A673 (cell line): ENCODE results near the gene CLPX. TPM values are rescaled to one million over a fixed set of nuclear protein-coding genes. Genes with fewer than 3 reads are reported as not detected.

Source experiments
- BruUV-seq: library from RNA; stranded (reverse); fragments of 400-500 nt; replicated peaks from 2 replicates; lab custom pipeline; 2021; lab: Mats Ljungman, UMichigan
- CTCF ChIA-PET: fragments of 300-600 bp; sonication (Branson Sonifier 250); formaldehyde crosslinking; loops from one replicate; lab custom pipeline; 2022; ENCODE audit warnings: antibody characterized with exemption; lab: Charles Lee
- POLR2A ChIA-PET: fragments of 300-600 bp; sonication (Branson Sonifier 250); formaldehyde crosslinking; loops from one replicate; lab custom pipeline; 2022; ENCODE audit warnings: antibody characterized with exemption; ENCODE audit not compliant: low non-redundant PET; lab: Charles Lee
- DNase-seq: peaks from one replicate; pipeline ENCODE4 v3.0.0-alpha.2; 2015; ENCODE audit warnings: low spot score
- H3K27ac ChIP-seq: fragments of 200-600 bp; sonication (generic); 2 replicates; pipeline ENCODE4 v1.5.1; 2016; ENCODE audit warnings: mixed run types, low read depth, mild to moderate bottlenecking, mixed read lengths, antibody characterized with exemption, low read length; ENCODE audit not compliant: poor library complexity, severe bottlenecking
- H3K27me3 ChIP-seq: fragments of 200-600 bp; sonication (generic); replicated peaks from 2 replicates; pipeline ENCODE4 v1.6.1; 2017; ENCODE audit warnings: mixed run types, low read depth, mild to moderate bottlenecking, mixed read lengths, antibody characterized with exemption, low read length; ENCODE audit not compliant: insufficient read depth, poor library complexity
- H3K36me3 ChIP-seq: fragments of 200-600 bp; sonication (generic); 2 replicates; pipeline ENCODE4 v1.6.1; 2016; ENCODE audit warnings: mixed run types, mild to moderate bottlenecking, mixed read lengths, antibody characterized with exemption, low read length; ENCODE audit not compliant: insufficient read depth, poor library complexity, severe bottlenecking
- H3K4me1 ChIP-seq: fragments of 200-600 bp; sonication (generic); 2 replicates; pipeline ENCODE4 v1.6.1; 2017; ENCODE audit warnings: mixed run types, mild to moderate bottlenecking, mixed read lengths, antibody characterized with exemption, low read length; ENCODE audit not compliant: insufficient read depth, poor library complexity, severe bottlenecking
- H3K4me3 ChIP-seq: fragments of 200-600 bp; sonication (generic); 2 replicates; pipeline ENCODE4 v1.5.1; 2016; ENCODE audit warnings: low read depth, mixed run types, mild to moderate bottlenecking, mixed read lengths, low read length; ENCODE audit not compliant: poor library complexity, severe bottlenecking
- H3K9me3 ChIP-seq: fragments of 200-600 bp; sonication (generic); 2 replicates; pipeline ENCODE4 v1.6.1; 2016; ENCODE audit warnings: mixed run types, low read depth, mild to moderate bottlenecking, mixed read lengths, antibody characterized with exemption, low read length; ENCODE audit not compliant: poor library complexity, severe bottlenecking
- CTCF ChIP-seq: fragments of 300-800, 200-600 bp; sonication (generic); conservative IDR thresholded peaks from 2 replicates; pipeline ENCODE4 v1.5.1; 2017; ENCODE audit warnings: low read depth, mild to moderate bottlenecking, antibody characterized with exemption, low read length, moderate library complexity, mixed read lengths
- EZH2 ChIP-seq: fragments of 200-600 bp; sonication (generic); IDR thresholded peaks from 2 replicates; pipeline ENCODE4 v1.6.1; 2017; ENCODE audit warnings: borderline replicate concordance, low read depth, mild to moderate bottlenecking, mixed read lengths, antibody characterized with exemption, low read length; ENCODE audit not compliant: poor library complexity, severe bottlenecking
- intact Hi-C: fragments of 100-400 bp; cut with micrococcal nuclease; formaldehyde crosslinking; loops from one replicate; pipeline ENCODE4 v1.10.0; 2022; ENCODE audit not compliant: unreplicated experiment
- total RNA-seq: library from RNA; stranded (reverse); gene quantifications from 2 replicates; pipeline ENCODE4 v1.2.3, GENCODE V29; 2021

The CLPX gene
- total RNA-seq, 1 experiment from 2014 or later = 60.2 TPM

GRCh38 chr15:65222891-65223290 lies 37.7 kb upstream of the CLPX start:
- Histone ChIP-seq H3K36me3 (no peaks in the 10 kb centered on the region), H3K4me3 (no peak overlapping the region), H3K27ac (no peak overlapping the region), H3K4me1 (no peaks in the 10 kb centered on the region), H3K27me3 (no peaks in the 10 kb centered on the region), H3K9me3 (no peaks in the 10 kb centered on the region)
- TF ChIP-seq EZH2 (no peak), CTCF (no peak)
- CTCF ChIA-PET = no interaction called here
- intact Hi-C loops = no loop called here
- no TSS peak for BruUV-seq
- DNase-seq = no peak
- POLR2A ChIA-PET = no interaction called here

DNA sequence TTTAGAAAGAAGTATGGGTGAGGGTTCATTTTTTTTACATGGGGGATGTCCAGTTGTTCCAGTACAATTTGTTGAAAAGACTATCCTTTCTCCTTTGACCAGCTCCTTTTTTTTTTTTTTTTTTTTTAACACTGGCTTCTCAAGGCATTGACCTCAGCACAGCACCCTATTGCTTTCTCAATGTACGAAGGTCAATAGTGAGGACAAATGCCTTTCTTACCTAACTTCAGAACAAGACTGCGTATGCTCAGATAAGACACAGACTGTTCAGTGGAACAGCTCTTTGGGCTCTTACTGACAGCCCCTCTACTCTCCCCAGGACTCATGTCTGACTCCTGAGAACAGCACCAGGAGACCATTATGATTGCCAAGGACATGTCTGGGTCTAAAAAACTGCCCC lies 36.6 kb upstream of the CLPX start:
- BruUV-seq = no TSS peak
- Histone ChIP-seq H3K4me1 (no peaks in the 10 kb centered on the region), H3K4me3 (no peak overlapping the region), H3K36me3 (no peaks in the 10 kb centered on the region), H3K9me3 (no peaks in the 10 kb centered on the region), H3K27ac (no peak overlapping the region), H3K27me3 (no peaks in the 10 kb centered on the region)
- TF ChIP-seq CTCF (no peak), EZH2 (no peak)
- intact Hi-C loops = no loop called here
- DNase-seq = no peak
- ChIA-PET POLR2A (no interaction called here), CTCF (interaction anchor here (0.6 kb wide), 1 partner anchor 948 kb away, joined by 4 read pairs; no protein-coding TSS in a partner anchor)

DNA sequence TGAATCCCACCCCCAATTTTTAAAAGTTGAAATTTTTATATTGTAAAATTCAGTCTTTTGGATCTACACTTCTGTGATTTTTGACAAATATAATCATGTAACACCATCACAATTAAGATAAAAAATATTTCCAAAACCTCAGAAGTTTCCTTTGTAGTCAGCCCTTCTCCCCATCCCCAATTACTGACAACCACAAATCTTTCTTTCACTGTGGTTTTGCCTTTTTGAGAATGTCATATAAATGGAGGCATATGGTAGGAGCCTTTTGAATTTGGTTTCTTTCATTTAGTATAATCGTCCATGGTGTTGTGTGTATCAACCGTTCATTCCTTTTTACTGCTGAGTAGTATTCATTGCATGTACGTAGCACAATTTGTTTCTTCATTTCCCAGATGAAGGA lies 34.0 kb upstream of the CLPX start:
- no TSS peak for BruUV-seq
- CTCF ChIA-PET = no interaction called here
- Histone ChIP-seq H3K4me1 (no peaks in the 10 kb centered on the region), H3K9me3 (no peaks in the 10 kb centered on the region), H3K27me3 (no peaks in the 10 kb centered on the region), H3K36me3 (no peaks in the 10 kb centered on the region), H3K27ac (no peak overlapping the region), H3K4me3 (no peak overlapping the region)
- no peak for TF ChIP-seq CTCF
- POLR2A ChIA-PET = no interaction called here
- intact Hi-C loops = no loop called here
- DNase-seq = no peak
